IPS-20b (cell line): ENCODE results near the gene PRKD1.

ENCODE experiments used
- H3K27ac ChIP-seq: one replicate; pipeline ENCODE4 v1.5.1; 2013; ENCODE audit warnings: low read length
- H3K27me3 ChIP-seq: 2 replicates; pipeline ENCODE4 v1.6.1; 2013; ENCODE audit warnings: mild to moderate bottlenecking, low read length, inconsistent platforms; ENCODE audit not compliant: insufficient read depth
- H3K36me3 ChIP-seq: 2 replicates; pipeline ENCODE4 v1.6.1; 2013; ENCODE audit warnings: low read depth, mild to moderate bottlenecking, inconsistent platforms, low read length, moderate library complexity; ENCODE audit not compliant: insufficient read depth
- H3K4me1 ChIP-seq: 2 replicates; pipeline ENCODE4 v1.6.1; 2013; ENCODE audit warnings: mild to moderate bottlenecking, control low read depth, inconsistent platforms, low read length, moderate library complexity; ENCODE audit not compliant: insufficient read depth
- H3K4me3 ChIP-seq: 2 replicates; pipeline ENCODE4 v1.5.1; 2013; ENCODE audit warnings: mild to moderate bottlenecking, low read length, inconsistent platforms
- H3K9ac ChIP-seq: 2 replicates; pipeline ENCODE4 v1.6.1; 2013; ENCODE audit warnings: low read depth, mild to moderate bottlenecking, inconsistent platforms, low read length, moderate library complexity
- H3K9me3 ChIP-seq: 2 replicates; pipeline ENCODE4 v1.6.1; 2013; ENCODE audit warnings: mild to moderate bottlenecking, low read depth, low read length, inconsistent platforms; ENCODE audit not compliant: insufficient read depth

PRKD1 gene

DNA sequence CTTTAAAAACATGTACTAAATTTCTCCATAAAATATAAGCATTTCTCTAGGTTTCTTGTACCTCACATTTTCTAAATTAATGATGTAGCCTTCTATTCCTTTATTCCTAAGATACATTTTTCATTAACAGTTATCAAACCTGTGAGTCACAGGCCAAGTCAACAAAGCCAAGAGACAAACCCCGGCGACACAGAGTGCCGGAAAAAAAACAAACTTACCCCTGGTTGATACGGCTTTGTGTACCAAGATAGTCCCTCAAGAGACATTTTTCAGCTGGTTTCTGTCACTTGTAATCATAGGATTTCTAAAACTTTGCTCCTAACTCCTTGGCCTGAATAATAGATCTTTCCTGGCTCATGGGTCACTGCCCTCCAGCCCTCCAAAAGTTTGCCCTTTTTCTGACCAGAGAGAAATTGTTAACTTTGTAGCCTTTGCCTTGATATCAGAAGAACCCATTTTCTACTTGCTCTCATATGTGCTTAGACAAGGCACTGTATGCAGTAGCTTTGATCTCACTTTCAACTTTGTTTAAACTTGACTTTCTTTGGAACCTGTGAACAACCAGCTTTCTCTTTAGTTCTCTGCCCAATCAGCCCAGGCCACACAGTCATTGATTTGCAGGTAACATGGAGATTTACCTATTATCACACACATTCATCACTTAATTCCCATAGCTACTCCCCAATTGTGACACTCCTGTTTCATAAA lies 172.2 kb downstream of the PRKD1 start:
- no peaks in the 10 kb centered on the region for H3K9me3 ChIP-seq
- no peaks in the 10 kb centered on the region for H3K36me3 ChIP-seq
- no peak overlapping the region for H3K9ac ChIP-seq
- H3K27ac ChIP-seq: no peak overlapping the region
- H3K4me1 ChIP-seq: no peaks in the 10 kb centered on the region
- H3K4me3 ChIP-seq: no peak overlapping the region
- H3K27me3 ChIP-seq: no peaks in the 10 kb centered on the region

DNA sequence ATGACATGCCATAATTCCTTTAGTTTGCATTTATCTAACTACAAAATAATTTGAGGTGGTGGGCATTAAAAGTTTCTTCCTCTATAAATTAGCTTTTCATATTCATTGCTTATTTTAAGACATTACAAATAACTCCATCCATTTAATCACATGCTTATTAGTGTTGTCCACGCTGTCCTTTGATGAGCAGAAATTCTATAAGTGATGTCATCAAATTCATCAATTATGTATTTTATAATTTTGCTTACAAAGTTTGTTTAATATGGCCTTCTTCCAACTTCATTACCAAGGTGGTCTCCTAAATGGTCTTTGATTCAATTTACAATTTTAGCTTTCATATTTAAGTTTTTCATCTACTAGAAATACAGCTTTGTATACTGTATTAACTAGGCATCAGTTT lies 173.5 kb downstream of the PRKD1 start:
- Histone ChIP-seq H3K4me1 (no peaks in the 10 kb centered on the region), H3K4me3 (no peak overlapping the region), H3K9ac (no peak overlapping the region), H3K9me3 (no peaks in the 10 kb centered on the region), H3K27me3 (no peaks in the 10 kb centered on the region), H3K27ac (no peak overlapping the region), H3K36me3 (no peaks in the 10 kb centered on the region)

DNA sequence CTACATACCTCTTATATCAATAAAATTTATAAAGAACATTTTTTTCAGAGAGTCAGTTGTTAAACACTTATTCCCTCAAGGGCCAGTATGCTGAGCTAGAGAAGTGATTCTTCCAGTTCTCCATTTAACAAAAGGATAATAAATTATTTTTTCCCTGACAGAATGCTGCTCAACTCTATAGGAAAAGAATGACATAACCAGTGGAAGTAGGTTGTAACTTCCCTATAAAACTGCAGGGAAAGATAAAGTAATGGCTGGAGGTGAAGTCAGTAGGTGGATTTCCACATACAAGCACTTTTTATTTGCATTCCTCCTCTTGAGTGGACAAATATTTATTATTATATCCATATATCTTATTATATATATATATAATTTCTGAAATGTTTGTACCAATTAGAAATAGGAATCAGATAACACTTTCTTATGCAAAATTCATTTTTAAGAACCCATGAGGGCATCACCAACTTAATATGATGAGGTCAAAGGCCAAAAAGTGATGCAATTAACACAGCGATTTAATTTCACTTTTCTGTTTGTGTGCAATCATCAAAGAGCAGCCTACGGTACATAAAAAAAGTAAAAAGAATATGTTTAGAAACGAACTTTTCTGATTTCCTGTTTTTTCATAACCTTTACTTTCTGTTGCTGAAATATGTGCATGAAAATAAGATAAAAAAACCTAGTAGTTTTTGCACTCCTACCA lies 175.3 kb downstream of the PRKD1 start:
- no peaks in the 10 kb centered on the region for H3K36me3 ChIP-seq

DNA sequence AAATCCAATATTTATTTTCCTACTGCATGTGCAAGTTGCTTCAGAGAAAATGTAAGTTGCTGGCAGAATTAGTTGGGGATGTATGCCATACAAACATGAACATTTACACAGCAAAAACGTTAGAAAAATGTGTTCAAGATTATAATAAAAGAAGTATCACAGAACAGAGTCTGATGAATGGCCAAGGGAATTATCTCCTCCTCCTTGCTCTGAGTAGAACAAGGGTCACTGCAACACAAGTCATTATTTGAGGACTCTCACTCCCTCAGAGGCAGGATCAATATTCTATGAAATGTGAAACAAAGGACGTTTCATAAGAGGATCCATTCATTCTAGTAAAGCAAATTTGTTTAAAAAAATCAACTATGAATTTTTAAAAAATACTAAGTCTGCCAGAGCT lies 177.8 kb downstream of the PRKD1 start:
- Histone ChIP-seq H3K27me3 (no peaks in the 10 kb centered on the region), H3K9me3 (no peaks in the 10 kb centered on the region), H3K36me3 (no peaks in the 10 kb centered on the region), H3K27ac (no peak overlapping the region), H3K4me3 (no peak overlapping the region), H3K4me1 (no peaks in the 10 kb centered on the region), H3K9ac (no peak overlapping the region)

More for the DNA sequence above, 175.3 kb downstream of the PRKD1 start:
- Histone ChIP-seq H3K9me3 (no peaks in the 10 kb centered on the region), H3K4me1 (no peaks in the 10 kb centered on the region), H3K4me3 (no peak overlapping the region), H3K27ac (no peak overlapping the region), H3K9ac (no peak overlapping the region), H3K27me3 (no peaks in the 10 kb centered on the region)

DNA sequence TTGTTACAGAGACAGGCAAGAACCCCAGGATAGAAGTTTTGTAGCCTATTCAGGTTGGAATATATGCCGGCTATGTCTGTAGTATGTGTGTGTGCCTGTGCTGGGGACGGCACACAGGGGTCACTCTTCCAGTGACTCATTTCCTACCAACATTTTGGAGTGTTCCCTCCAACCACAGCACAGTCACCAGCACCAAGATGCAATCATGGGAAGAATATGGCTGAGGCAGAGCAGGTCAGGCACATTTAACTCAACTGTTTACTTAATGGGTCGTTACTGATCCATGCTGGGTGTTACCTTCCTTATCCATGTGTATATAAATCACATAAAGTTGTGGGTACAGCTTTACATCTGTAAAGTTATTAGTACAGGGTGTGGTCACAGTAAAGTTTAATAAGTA lies 178.3 kb downstream of the PRKD1 start:
- Histone ChIP-seq H3K4me3 (no peak overlapping the region), H3K36me3 (no peaks in the 10 kb centered on the region), H3K27me3 (no peaks in the 10 kb centered on the region), H3K4me1 (no peaks in the 10 kb centered on the region), H3K9ac (no peak overlapping the region), H3K9me3 (no peaks in the 10 kb centered on the region), H3K27ac (no peak overlapping the region)

DNA sequence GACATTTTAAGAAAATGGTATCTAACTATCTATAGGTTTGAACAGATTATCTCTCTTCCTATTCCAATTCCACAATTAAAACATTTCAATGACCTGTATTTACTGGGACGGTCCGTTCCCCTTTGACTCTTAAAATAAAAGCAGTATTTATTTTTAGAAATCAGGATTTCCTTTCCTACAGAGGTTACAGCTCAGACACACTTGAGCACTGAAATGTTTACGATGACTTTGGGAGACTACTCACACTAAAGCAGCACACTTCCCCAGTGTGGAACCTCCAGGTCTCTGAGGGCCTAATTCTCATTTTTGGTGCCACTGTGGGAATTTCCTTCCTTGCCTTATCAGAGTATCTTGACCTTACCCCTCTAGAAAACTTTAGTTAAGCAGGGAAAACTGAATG lies 181.8 kb downstream of the PRKD1 start:
- no peak overlapping the region for H3K4me3 ChIP-seq
- no peaks in the 10 kb centered on the region for H3K36me3 ChIP-seq
- no peaks in the 10 kb centered on the region for H3K9me3 ChIP-seq
- no peaks in the 10 kb centered on the region for H3K27me3 ChIP-seq
- H3K4me1 ChIP-seq: no peaks in the 10 kb centered on the region
- H3K9ac ChIP-seq: no peak overlapping the region
- no peak overlapping the region for H3K27ac ChIP-seq

DNA sequence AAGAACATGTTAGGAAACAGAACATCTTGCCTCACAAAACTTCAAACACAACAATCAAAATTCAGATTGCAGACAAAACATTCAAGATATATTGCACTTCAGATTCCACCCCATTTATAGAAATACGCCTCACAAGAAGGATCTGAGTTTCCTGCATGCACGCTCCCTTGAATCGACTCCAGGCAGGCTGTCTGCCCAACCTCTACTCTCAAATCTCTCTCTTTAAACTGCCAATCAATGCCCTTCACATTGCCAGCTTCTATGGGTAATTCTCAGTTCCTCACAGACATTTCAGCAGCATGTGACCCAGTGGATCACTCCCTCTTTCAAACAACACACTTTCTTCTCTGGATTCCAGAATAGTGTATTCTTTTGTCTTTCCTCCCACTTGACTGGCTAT lies 184.1 kb downstream of the PRKD1 start:
- H3K9ac ChIP-seq: no peak overlapping the region
- H3K4me1 ChIP-seq: no peaks in the 10 kb centered on the region; the same call in 1 of the 2 replicates
- H3K36me3 ChIP-seq: no peaks in the 10 kb centered on the region
- H3K9me3 ChIP-seq: no peaks in the 10 kb centered on the region
- no peak overlapping the region for H3K27ac ChIP-seq
- no peak overlapping the region for H3K4me3 ChIP-seq
- no peaks in the 10 kb centered on the region for H3K27me3 ChIP-seq

DNA sequence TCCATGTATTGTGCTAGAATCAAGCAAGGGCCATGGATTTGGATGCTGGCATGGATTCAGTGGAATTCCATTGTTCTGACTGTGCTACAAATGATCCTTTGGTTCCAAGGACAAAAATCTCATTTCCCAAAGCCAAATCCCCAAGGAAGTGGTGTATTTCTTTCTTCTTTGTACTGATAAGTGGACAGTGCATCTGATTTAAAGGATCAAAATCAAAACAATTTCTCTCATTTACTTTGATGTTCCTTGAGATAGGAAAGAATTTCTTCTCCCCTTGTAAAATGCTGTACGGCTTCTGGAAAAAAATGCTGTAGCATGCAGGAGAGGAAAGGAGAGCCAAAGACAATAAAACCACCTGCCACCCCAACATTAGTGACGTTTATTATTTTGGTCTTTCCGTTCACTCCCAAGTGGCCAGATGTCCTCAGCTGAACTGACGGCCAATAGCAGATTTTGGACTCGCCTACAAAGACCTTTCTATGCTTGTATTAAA lies 185.7 kb downstream of the PRKD1 start:
- Histone ChIP-seq H3K9ac (no peak overlapping the region), H3K4me3 (no peak overlapping the region), H3K4me1 (no peaks in the 10 kb centered on the region; the same call in 1 of the 2 replicates), H3K27me3 (no peaks in the 10 kb centered on the region), H3K36me3 (no peaks in the 10 kb centered on the region), H3K9me3 (no peaks in the 10 kb centered on the region), H3K27ac (no peak overlapping the region)

DNA sequence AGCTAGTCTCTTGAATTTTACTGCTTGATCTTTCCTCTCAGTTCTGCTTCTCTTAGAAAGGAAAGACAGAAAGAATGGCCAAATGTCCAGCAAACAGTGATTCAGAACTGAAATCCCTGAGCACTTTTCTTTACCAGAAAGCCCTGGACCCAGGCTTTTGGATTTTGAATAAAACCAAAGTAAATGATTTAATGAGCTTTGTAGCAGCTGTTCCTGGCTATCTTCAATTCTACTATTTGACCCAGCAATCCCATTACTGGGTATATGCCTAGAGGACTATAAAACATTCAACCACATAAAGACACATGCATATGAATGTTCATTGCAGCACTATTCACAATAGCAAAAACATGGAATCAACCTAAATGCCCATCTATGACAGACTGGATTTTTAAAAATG lies 187.2 kb downstream of the PRKD1 start:
- Histone ChIP-seq H3K27ac (no peak overlapping the region), H3K27me3 (no peaks in the 10 kb centered on the region), H3K4me1 (no peaks in the 10 kb centered on the region; the same call in 1 of the 2 replicates), H3K9ac (no peak overlapping the region), H3K36me3 (no peaks in the 10 kb centered on the region), H3K9me3 (no peaks in the 10 kb centered on the region), H3K4me3 (no peak overlapping the region)

DNA sequence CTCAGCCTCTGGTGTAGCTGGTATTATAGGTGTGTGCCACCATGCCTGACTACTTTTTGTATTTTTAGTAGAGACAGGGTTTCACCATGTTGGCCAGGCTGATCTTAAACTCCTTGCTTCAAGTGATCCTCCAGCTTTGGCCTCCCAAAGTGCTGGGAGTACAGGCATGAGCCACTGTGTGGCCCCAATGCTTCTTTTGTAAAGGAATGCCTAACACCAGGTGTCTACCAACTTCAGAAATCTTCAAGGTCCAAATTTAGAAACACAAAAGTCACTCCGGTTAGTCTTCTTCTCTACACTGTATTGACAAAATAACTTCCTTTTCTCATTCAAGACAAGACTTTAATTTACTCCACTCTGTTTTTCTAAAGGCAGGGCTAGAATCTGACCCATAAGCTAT lies 188.7 kb downstream of the PRKD1 start:
- Histone ChIP-seq H3K9ac (no peak overlapping the region), H3K4me1 (no peaks in the 10 kb centered on the region; the same call in 1 of the 2 replicates), H3K36me3 (no peaks in the 10 kb centered on the region), H3K27me3 (no peaks in the 10 kb centered on the region), H3K4me3 (no peak overlapping the region), H3K27ac (no peak overlapping the region), H3K9me3 (no peaks in the 10 kb centered on the region)

DNA sequence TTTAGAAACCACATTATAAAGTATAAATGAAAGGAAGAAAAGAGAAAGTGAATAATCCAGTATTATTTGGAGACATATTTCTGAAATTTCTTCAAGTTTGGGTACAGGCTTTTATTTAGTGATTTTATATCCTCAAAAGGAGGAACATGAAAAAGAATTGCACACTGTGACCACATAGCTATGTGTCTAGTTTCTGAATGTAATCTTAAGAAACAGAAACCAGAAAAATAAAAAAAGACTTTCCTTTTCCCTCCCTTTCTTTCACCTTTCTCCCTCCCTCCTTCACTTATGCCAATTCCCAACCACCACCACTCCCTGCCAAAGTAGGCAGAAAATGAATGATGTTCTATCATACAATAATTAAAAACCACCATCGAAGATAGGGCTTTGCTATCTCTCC lies 189.6 kb downstream of the PRKD1 start:
- Histone ChIP-seq H3K27me3 (no peaks in the 10 kb centered on the region), H3K9ac (no peak overlapping the region), H3K4me1 (no peaks in the 10 kb centered on the region; the same call in 1 of the 2 replicates), H3K4me3 (no peak overlapping the region), H3K27ac (no peak overlapping the region), H3K36me3 (no peaks in the 10 kb centered on the region), H3K9me3 (no peaks in the 10 kb centered on the region)

DNA sequence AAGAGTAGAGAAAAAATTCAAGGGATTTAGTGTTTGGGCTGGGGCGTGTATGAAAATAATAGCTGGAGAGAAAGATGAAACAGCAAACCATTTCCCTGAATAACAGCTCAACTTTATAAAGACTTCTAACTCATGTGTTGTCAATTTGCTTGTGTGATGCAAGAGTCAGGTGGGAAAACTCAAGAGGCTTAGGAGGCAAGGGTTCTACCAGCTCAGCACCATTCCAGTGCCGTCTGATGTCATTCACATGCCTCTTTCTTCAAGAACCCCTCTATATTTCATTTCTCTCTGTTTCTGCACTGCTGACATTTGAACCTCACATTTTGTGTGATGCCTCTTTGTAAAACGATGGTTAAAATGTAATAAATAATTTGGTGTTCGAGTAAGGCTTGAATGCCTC lies 192.2 kb downstream of the PRKD1 start:
- Histone ChIP-seq H3K27ac (no peak overlapping the region), H3K4me3 (no peak overlapping the region), H3K9me3 (no peaks in the 10 kb centered on the region), H3K36me3 (no peaks in the 10 kb centered on the region), H3K27me3 (no peaks in the 10 kb centered on the region), H3K4me1 (no peaks in the 10 kb centered on the region; the same call in 1 of the 2 replicates), H3K9ac (no peak overlapping the region)
